Tibial nerve (tissue), 4 donors: ENCODE results near the gene DUSP12. TPM values are rescaled to one million over a fixed set of nuclear protein-coding genes. Genes with fewer than 3 reads are reported as not detected.

Source experiments
- DNase-seq, 2 donors: peaks; one replicate each; pipeline ENCODE4 v3.0.0-alpha.2; 2019; ENCODE audit warnings: low spot score in 2 of 2
- H3K27ac ChIP-seq, 4 donors: fragments of 200-600 bp; sonication (generic) in 3 of 4; one replicate each; pipeline ENCODE4 v1.5.1; 2017 to 2019; ENCODE audit warnings: mild to moderate bottlenecking in 1 of 4
- H3K27me3 ChIP-seq, 2 donors: fragments of 200-600 bp; sonication (generic) in 1 of 2; one replicate each; pipeline versions ENCODE4 v1.5.1 to v1.6.0; 2017 to 2019
- H3K36me3 ChIP-seq, 3 donors: fragments of 200-600 bp; sonication (generic); one replicate each; pipeline ENCODE4 v1.5.1; 2018 to 2019
- H3K4me1 ChIP-seq, 4 donors: fragments of 200-600 bp; sonication (generic) in 3 of 4; one replicate each; pipeline ENCODE4 v1.5.1; 2017 to 2019
- H3K4me3 ChIP-seq, 4 donors: fragments of 200-600 bp; sonication (generic) in 3 of 4; one replicate each; pipeline ENCODE4 v1.5.1; 2017 to 2019; ENCODE audit warnings: mild to moderate bottlenecking in 1 of 4, moderate library complexity in 1 of 4
- H3K9me3 ChIP-seq, 4 donors: fragments of 200-600 bp; sonication (generic) in 3 of 4; one replicate each; pipeline ENCODE4 v1.5.1; 2017 to 2019
- CTCF ChIP-seq, 5 experiments: fragments of 200-600 bp in 3 of 5; fragments of 450-650 bp in 2 of 5; sonication (generic) in 3 of 5; IDR thresholded peaks; one replicate each; pipeline ENCODE4 v1.5.1; 2016 to 2019; ENCODE audit warnings: antibody characterized with exemption in 5 of 5, mild to moderate bottlenecking in 3 of 5, moderate library complexity in 2 of 5
- EP300 ChIP-seq, 2 donors: sonication (generic); formaldehyde crosslinking; IDR thresholded peaks; one replicate each; pipeline ENCODE4 v1.6.1; 2017; ENCODE audit warnings: antibody characterized with exemption in 2 of 2, mild to moderate bottlenecking in 1 of 2
- POLR2A ChIP-seq, 2 donors: fragments of 450-650 bp; IDR thresholded peaks; one replicate each; pipeline ENCODE4 v1.6.1; 2017; ENCODE audit warnings: antibody characterized with exemption in 2 of 2, mild to moderate bottlenecking in 2 of 2, moderate library complexity in 2 of 2
- WGBS, 2 donors: methylation state at CpG; one replicate each; pipeline ENCODE4 v1.1.5; 2018; 5-methylcytosine and 5-hydroxymethylcytosine counted together
- total RNA-seq, 4 donors: library from RNA; depleted of rRNA; stranded (reverse); fragments of >200 nt; gene quantifications; one replicate each; pipeline ENCODE4 v1.1.0, GENCODE V29; 2016

DUSP12 gene
- total RNA-seq, 4 donors from 2014 or later = 33.5 to 40.6 (median 39.3) TPM

GRCh38 chr1:161792740-161793139 is 43.2 kb downstream of the DUSP12 start:
- Histone ChIP-seq H3K4me1 (peaks cover 0 to 8% (median 0%) of the 10 kb centered on the region in 4 donors), H3K27me3 (no peaks in the 10 kb centered on the region), H3K4me3 (no peak overlapping the region), H3K36me3 (peaks cover 0 to 61% (median 10%) of the 10 kb centered on the region in 3 donors), H3K9me3 (no peaks in the 10 kb centered on the region), H3K27ac (no peak overlapping the region)
- TF ChIP-seq CTCF (IDR thresholded peaks at IDR 0.05) = peak; percentile 32 to 77 (median 57)
- no peak for TF ChIP-seq POLR2A (IDR thresholded peaks at IDR 0.05)
- DNase-seq = peak in 1 of 2 donors; percentile 68
- WGBS, 2 donors = 31 to 39% methylated on average over 3 of the region's 3 CpGs

DNA sequence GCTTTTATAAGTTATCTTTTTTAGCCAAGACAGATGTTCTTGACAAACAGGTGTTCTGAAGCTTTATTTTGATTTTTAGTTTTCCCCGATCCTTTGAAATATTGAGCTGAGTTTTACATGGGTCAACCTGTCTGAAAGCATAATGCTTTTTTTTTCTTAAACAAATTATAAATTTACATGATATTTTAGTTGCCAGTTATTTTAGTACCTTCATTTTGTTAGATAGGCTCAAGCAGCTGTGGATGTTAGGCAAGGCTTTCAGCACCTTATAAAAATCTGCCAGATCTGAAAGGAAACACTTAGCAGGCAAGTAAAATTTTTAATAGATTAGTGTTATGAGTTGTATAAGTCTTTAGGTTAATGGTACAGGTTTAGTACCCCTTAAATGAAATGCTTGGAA is 50.2 kb downstream of the DUSP12 start:
- H3K4me1 ChIP-seq = peaks cover 0 to 12% (median 3%) of the 10 kb centered on the region in 4 donors
- peaks cover 0 to 47% (median 0%) of the 10 kb centered on the region in 3 donors for H3K36me3 ChIP-seq
- H3K27ac ChIP-seq = no peak overlapping the region
- H3K4me3 ChIP-seq = no peak overlapping the region
- WGBS, 2 donors = 85 to 95% methylated on average over 1 of the region's 1 CpG
- no peaks in the 10 kb centered on the region for H3K9me3 ChIP-seq
- no peaks in the 10 kb centered on the region for H3K27me3 ChIP-seq
- no peak for DNase-seq
- TF ChIP-seq EP300 (IDR thresholded peaks at IDR 0.05) (no peak), CTCF (IDR thresholded peaks at IDR 0.05) (no peak), POLR2A (IDR thresholded peaks at IDR 0.05) (no peak)

GRCh38 chr1:161801955-161802354 is 52.4 kb downstream of the DUSP12 start:
- H3K27me3 ChIP-seq = no peaks in the 10 kb centered on the region
- no peaks in the 10 kb centered on the region for H3K9me3 ChIP-seq
- no peak overlapping the region for H3K4me3 ChIP-seq
- peaks cover 0 to 20% (median 3%) of the 10 kb centered on the region in 4 donors for H3K4me1 ChIP-seq
- no peak overlapping the region for H3K27ac ChIP-seq
- TF ChIP-seq CTCF (IDR thresholded peaks at IDR 0.05) (no peak), EP300 (IDR thresholded peaks at IDR 0.05) (no peak), POLR2A (IDR thresholded peaks at IDR 0.05) (no peak)
- peaks cover 0 to 39% (median 0%) of the 10 kb centered on the region in 3 donors for H3K36me3 ChIP-seq
- 73 to 77% methylated on average over 7 of the region's 7 CpGs for WGBS, 2 donors
- DNase-seq = no peak

GRCh38 chr1:161803181-161803580 is 53.6 kb downstream of the DUSP12 start:
- H3K4me3 ChIP-seq = no peak overlapping the region
- H3K36me3 ChIP-seq = peaks cover 0 to 28% (median 0%) of the 10 kb centered on the region in 3 donors
- H3K4me1 ChIP-seq = peaks cover 0 to 26% (median 3%) of the 10 kb centered on the region in 4 donors
- DNase-seq = no peak
- TF ChIP-seq EP300 (IDR thresholded peaks at IDR 0.05) = no peak
- no peak for TF ChIP-seq POLR2A (IDR thresholded peaks at IDR 0.05)
- TF ChIP-seq CTCF (IDR thresholded peaks at IDR 0.05) = no peak
- no peaks in the 10 kb centered on the region for H3K27me3 ChIP-seq
- no peak overlapping the region for H3K27ac ChIP-seq
- 60 to 61% methylated on average over 2 of the region's 2 CpGs for WGBS, 2 donors
- no peaks in the 10 kb centered on the region for H3K9me3 ChIP-seq

GRCh38 chr1:161805399-161806197 is 56.0 kb downstream of the DUSP12 start:
- 52 to 61% methylated on average over 3 of the region's 3 CpGs for WGBS, 2 donors
- Histone ChIP-seq H3K9me3 (peaks cover 0 to 8% (median 0%) of the 10 kb centered on the region in 4 donors), H3K27me3 (no peaks in the 10 kb centered on the region), H3K4me1 (peaks cover 0 to 26% (median 3%) of the 10 kb centered on the region in 4 donors), H3K36me3 (peaks cover 0 to 38% (median 0%) of the 10 kb centered on the region in 3 donors), H3K4me3 (no peak overlapping the region), H3K27ac (no peak overlapping the region)
- no peak for TF ChIP-seq CTCF (IDR thresholded peaks at IDR 0.05)
- TF ChIP-seq POLR2A (IDR thresholded peaks at IDR 0.05) = no peak
- TF ChIP-seq EP300 (IDR thresholded peaks at IDR 0.05) = no peak
- DNase-seq = no peak
